Measurements from ENCODE around the gene SCUBE1.
A peak's percentile ranks its signal among the peaks of the same experiment; 100 is the strongest.

The SCUBE1 gene

DNA sequence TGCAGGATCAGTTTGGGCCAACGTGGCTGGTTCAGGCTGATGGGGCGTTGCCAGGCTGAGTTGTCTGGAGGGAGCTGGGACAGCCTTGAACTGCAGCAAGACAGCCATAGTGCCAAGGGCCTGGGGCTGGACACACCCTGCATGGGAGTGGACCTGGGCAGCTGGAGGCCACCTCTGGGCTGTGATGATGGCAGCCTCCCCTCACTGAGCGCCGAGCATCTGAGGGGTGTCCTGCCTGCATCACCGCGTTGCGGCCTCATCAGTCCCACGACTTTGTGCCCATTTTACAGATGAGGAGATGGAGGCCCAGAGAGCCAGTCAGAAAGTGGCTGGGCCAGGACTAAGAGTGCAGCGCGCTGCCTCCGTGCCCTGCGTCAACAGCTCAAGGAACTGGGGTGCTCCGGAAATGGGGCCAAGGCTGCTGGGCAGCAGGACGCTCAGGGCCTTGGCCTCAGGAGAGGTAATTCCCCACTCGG lies 192.4 kb downstream of the SCUBE1 start:
- no peak for DNase-seq (ENCODE audit: low read depth, low spot score)
- no CpG with 5 or more reads among the region's 15 CpGs for whole genome bisulfite sequencing (ENCODE audit: insufficient coverage, insufficient read length)
- Histone ChIP-seq H3K36me3 (ENCODE audit: control insufficient read depth, insufficient read depth, low read length) (no peaks in the 10 kb centered on the region), H3K9me3 (ENCODE audit: control insufficient read depth, insufficient read depth, low read length) (no peaks in the 10 kb centered on the region), H3K4me1 (ENCODE audit: control insufficient read depth, insufficient read depth, low read length) (peaks cover 3% of the 10 kb centered on the region; the same call in 1 of the 2 replicates), H3K4me3 (ENCODE audit: low read length) (peak overlapping the region; percentile 48; the same call in 1 of the 2 replicates), H3K27ac (ENCODE audit: low read length) (no peak overlapping the region), H3K27me3 (ENCODE audit: control insufficient read depth, insufficient read depth, low read length) (no peaks in the 10 kb centered on the region; the same call in 1 of the 2 replicates)

- Histone ChIP-seq H3K36me3 (ENCODE audit: control insufficient read depth, insufficient read depth, low read length) (no peaks in the 10 kb centered on the region), H3K27me3 (ENCODE audit: control insufficient read depth, insufficient read depth, low read length) (no peaks in the 10 kb centered on the region; the same call in 1 of the 2 replicates), H3K4me3 (ENCODE audit: low read length) (no peak overlapping the region), H3K9me3 (ENCODE audit: control insufficient read depth, insufficient read depth, low read length) (no peaks in the 10 kb centered on the region), H3K27ac (ENCODE audit: low read length) (no peak overlapping the region), H3K4me1 (ENCODE audit: control insufficient read depth, insufficient read depth, low read length) (peaks cover 3% of the 10 kb centered on the region; the same call in 1 of the 2 replicates)
- no CpG with 5 or more reads among the region's 6 CpGs for WGBS (ENCODE audit: insufficient coverage, insufficient read length)
- no peak for DNase-seq (ENCODE audit: low read depth, low spot score)
Observed at GRCh38 chr22:43148581-43148980, 194.6 kb downstream of the SCUBE1 start.

DNA sequence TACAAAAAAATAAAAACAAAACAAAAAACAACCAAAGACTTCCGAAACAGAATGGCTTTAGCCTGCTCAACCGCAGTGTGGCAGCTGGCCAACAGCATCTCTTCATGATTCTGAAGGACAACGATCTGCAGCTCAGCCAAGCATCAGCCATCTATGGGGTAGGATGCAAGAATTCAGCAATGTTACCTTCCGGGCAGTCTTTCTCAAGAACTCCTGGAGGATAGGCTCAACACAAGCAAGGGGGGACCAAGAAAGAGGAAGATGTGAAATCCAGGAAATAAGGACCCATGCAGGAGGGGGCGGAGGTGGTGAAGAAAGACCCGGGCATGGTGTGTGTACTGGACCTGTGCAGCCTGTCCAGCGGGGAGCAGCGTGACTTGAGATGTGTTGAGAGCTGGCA lies 195.4 kb downstream of the SCUBE1 start:
- Histone ChIP-seq H3K27ac (ENCODE audit: low read length) (no peak overlapping the region), H3K4me3 (ENCODE audit: low read length) (no peak overlapping the region), H3K4me1 (ENCODE audit: control insufficient read depth, insufficient read depth, low read length) (peaks cover 3% of the 10 kb centered on the region; the same call in 1 of the 2 replicates), H3K36me3 (ENCODE audit: control insufficient read depth, insufficient read depth, low read length) (no peaks in the 10 kb centered on the region), H3K27me3 (ENCODE audit: control insufficient read depth, insufficient read depth, low read length) (no peaks in the 10 kb centered on the region; the same call in 1 of the 2 replicates), H3K9me3 (ENCODE audit: control insufficient read depth, insufficient read depth, low read length) (no peaks in the 10 kb centered on the region)
- WGBS (ENCODE audit: insufficient coverage, insufficient read length), result no CpG with 5 or more reads among the region's 8 CpGs
- DNase-seq (ENCODE audit: low read depth, low spot score), result no peak

Data from iPS DF 6.9 (cell line).